ENCODE results near the gene RAB20. TPM values are rescaled to one million over a fixed set of nuclear protein-coding genes. Genes with fewer than 3 reads are reported as not detected.

RAB20 gene
- total and polyA plus RNA-seq, 2 of the 8 experiments (the other 6 are each of a cell fraction or from before 2014, with no cell fraction given): 14.8 to 27.9 TPM

DNA sequence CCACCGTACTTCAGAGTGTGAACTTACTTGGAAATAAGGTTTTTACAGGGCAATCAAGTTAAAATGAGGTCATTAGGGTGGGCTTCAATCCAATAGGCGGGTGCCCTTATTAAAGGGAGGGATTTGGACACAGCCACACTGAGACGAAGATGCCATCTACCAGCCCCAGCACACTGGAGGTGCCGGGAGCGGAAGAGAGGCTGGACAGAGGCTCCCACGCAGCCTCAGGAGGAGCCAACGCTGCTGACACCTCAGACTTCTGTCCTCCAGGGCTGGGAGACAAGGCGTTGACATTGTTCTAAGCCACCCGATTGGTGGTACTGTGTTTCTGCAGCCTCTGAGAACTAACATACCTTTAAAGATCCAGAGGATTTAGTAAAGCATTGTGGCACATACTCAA, 12.6 kb upstream of the RAB20 start:
- no peak overlapping the region for H2BK20ac ChIP-seq (ENCODE audit: low read length)
- no peak overlapping the region for H3K4me3 ChIP-seq (ENCODE audit: extremely low read depth in 1 of 4, insufficient read depth in 2 of 4, low read depth in 3 of 4, low read length in 4 of 4)
- H4K8ac ChIP-seq (ENCODE audit: extremely low read depth, insufficient read depth, low read length): no peak overlapping the region
- ChIA-PET CTCF (ENCODE audit: partially characterized antibody) (interaction anchor here (1.2 to 1.8 kb wide), 2 partner anchors 19 to 494 kb away, joined by 3 to 6 read pairs; no protein-coding TSS in a partner anchor), POLR2A (ENCODE audit: partially characterized antibody) (no interaction called here)
- no peak overlapping the region for H3K4me2 ChIP-seq (ENCODE audit: insufficient read depth in 1 of 2, low read depth in 2 of 2, low read length in 2 of 2)
- H2BK15ac ChIP-seq (ENCODE audit: low read length): no peak overlapping the region
- H3K14ac ChIP-seq (ENCODE audit: insufficient read length): no peak overlapping the region
- no peak overlapping the region for H3K23ac ChIP-seq (ENCODE audit: insufficient read length)
- H3K9me3 ChIP-seq (ENCODE audit: insufficient read depth in 2 of 2, low read depth in 1 of 2, low read length in 1 of 2): no peaks in the 10 kb centered on the region
- H3K27me3 ChIP-seq (replicated peaks in 1 of 4; ENCODE audit: control insufficient read depth in 3 of 4, extremely low read depth in 1 of 4, insufficient read depth in 3 of 4, low read length in 3 of 4): no peaks in the 10 kb centered on the region
- DNase-seq (ENCODE audit: low read depth in 1 of 2, low spot score in 2 of 2): no peak
- no peak overlapping the region for H4K91ac ChIP-seq (replicated peaks; ENCODE audit: insufficient read length, low read length)
- no peak overlapping the region for H2AFZ ChIP-seq (ENCODE audit: low read length)
- H3K27ac ChIP-seq (ENCODE audit: low read depth, low read length): no peak overlapping the region
- H3K4ac ChIP-seq (replicated peaks; ENCODE audit: insufficient read length, low read depth, low read length): no peak overlapping the region
- no peak overlapping the region for H3K18ac ChIP-seq (ENCODE audit: extremely low read depth, low read length)
- H3K56ac ChIP-seq (replicated peaks; ENCODE audit: insufficient read length, low read depth, low read length): no peak overlapping the region
- no peak overlapping the region for H2AK5ac ChIP-seq (ENCODE audit: low read depth, low read length)
- H3K36me3 ChIP-seq (ENCODE audit: control insufficient read depth in 2 of 4, insufficient read depth in 4 of 4, low read length in 3 of 4): no peaks in the 10 kb centered on the region
- peaks cover 0 to 6% (median 3%) of the 10 kb centered on the region in 4 experiments; a peak in 4 of 7 replicates for H3K4me1 ChIP-seq (replicated peaks in 1 of 4; ENCODE audit: control insufficient read depth in 3 of 4, insufficient read depth in 4 of 4, low read length in 3 of 4)
- H2BK120ac ChIP-seq (replicated peaks; ENCODE audit: low read depth, low read length): no peak overlapping the region
- H4K5ac ChIP-seq (ENCODE audit: insufficient read length, low read depth, low read length): no peak overlapping the region
- FAIRE-seq: no peak
- no peaks in the 10 kb centered on the region for H3K79me1 ChIP-seq (ENCODE audit: low read depth, low read length)
- WGBS, 2 experiments (ENCODE audit: extremely low coverage in 1 of 2, insufficient coverage in 1 of 2, insufficient read length in 1 of 2, insufficient replicate concordance in 2 of 2, low coverage in 1 of 2, low lambda C conversion rate in 2 of 2, missing lambda C conversion rate in 1 of 2): 87% methylated on average over 9 of the region's 9 CpGs; no CpG with 5 or more reads in 1 of the 2 experiments
- no peak overlapping the region for H2BK5ac ChIP-seq (ENCODE audit: low read depth, low read length)
- no peaks in the 10 kb centered on the region for H3K79me2 ChIP-seq (ENCODE audit: control insufficient read depth in 1 of 2, insufficient read depth in 2 of 2, low read length in 2 of 2)
- H2BK12ac ChIP-seq (ENCODE audit: low read depth, low read length): no peak overlapping the region
- H3K23me2 ChIP-seq (ENCODE audit: low read depth, low read length): peaks cover 1% of the 10 kb centered on the region; the same call in 1 of the 2 replicates
- no peak overlapping the region for H3K9ac ChIP-seq (replicated peaks in 1 of 4; ENCODE audit: extremely low read depth in 1 of 4, low read depth in 3 of 4, low read length in 3 of 4)
- H4K20me1 ChIP-seq (replicated peaks in 1 of 2; ENCODE audit: control insufficient read depth in 1 of 2, insufficient read depth in 2 of 2, low read length in 2 of 2): peaks cover 0 to 1% of the 10 kb centered on the region in 2 experiments
- TF ChIP-seq ASH2L (IDR thresholded peaks at IDR 0.05; ENCODE audit: low read length) (no peak), PHF8 (conservative IDR thresholded peaks at IDR 0.05; ENCODE audit: low read depth, low read length) (no peak), EZH2 (IDR thresholded peaks at IDR 0.05; ENCODE audit: low read depth, low read length, severe bottlenecking) (no peak), POU5F1 (IDR thresholded peaks at IDR 0.05; ENCODE audit: low read depth, low read length) (no peak), EGR1 (IDR thresholded peaks at IDR 0.05; ENCODE audit: borderline replicate concordance, low read depth, low read length) (no peak), TAF7 (optimal IDR thresholded peaks at IDR 0.05; ENCODE audit: borderline replicate concordance, low read depth, low read length) (no peak), HDAC6 (IDR thresholded peaks at IDR 0.05; ENCODE audit: low read depth, low read length) (no peak), TBP (IDR thresholded peaks at IDR 0.05; ENCODE audit: low read depth, low read length) (no peak), MAX (IDR thresholded peaks at IDR 0.05) (no peak), SIN3A (conservative IDR thresholded peaks at IDR 0.05 in 1 of 2, IDR thresholded peaks at IDR 0.05 in 1 of 2; ENCODE audit: low read depth in 1 of 2, low read length in 2 of 2) (no peak), SP2 (IDR thresholded peaks at IDR 0.05; ENCODE audit: low read length) (no peak)
